ENCODE results near the gene WNT5A. TPM values are rescaled to one million over a fixed set of nuclear protein-coding genes. Genes with fewer than 3 reads are reported as not detected.

The WNT5A gene
- total and polyA plus RNA-seq, 2 of the 4 experiments (the other 2 are of a cell fraction), result 224 to 231 TPM

GRCh38 chr3:55431041-55431440, 56.1 kb downstream of the WNT5A start:
- no TSS peak for BruUV-seq (replicated peaks)
- dilution Hi-C loops (cut with HindIII; ENCODE audit: low sequenced_read_pairs, unreplicated experiment), result no loop called here
- H3K4me3 ChIP-seq (ENCODE audit: insufficient read depth, low read depth, low read length), result no peak overlapping the region
- H3K79me1 ChIP-seq (ENCODE audit: low read depth in 1 of 2, low read length in 2 of 2), result no peaks in the 10 kb centered on the region
- H3K18ac ChIP-seq (ENCODE audit: low read depth, low read length), result no peak overlapping the region
- no peak overlapping the region for H3K27ac ChIP-seq (ENCODE audit: insufficient read depth, low read length)
- no peak overlapping the region for H4K5ac ChIP-seq (ENCODE audit: low read depth, low read length)
- no peak overlapping the region for H2BK15ac ChIP-seq (ENCODE audit: low read depth, low read length)
- intact Hi-C loops (cut with micrococcal nuclease), result no loop called here
- ATAC-seq (ENCODE audit: low read depth) (no peak), DNase-seq (no peak)
- no peak overlapping the region for H2AFZ ChIP-seq (replicated peaks; ENCODE audit: low read length, poor library complexity)
- no peak overlapping the region for H3K9ac ChIP-seq (ENCODE audit: low read depth, low read length)
- no peaks in the 10 kb centered on the region for H3K9me3 ChIP-seq (ENCODE audit: control insufficient read depth, insufficient read depth, low read length)
- H2BK120ac ChIP-seq (ENCODE audit: low read depth, low read length), result no peak overlapping the region
- peak overlapping the region; percentile 27; the same call in 1 of the 2 replicates for H2AK5ac ChIP-seq (ENCODE audit: low read depth, low read length)
- no peak overlapping the region for H3K4ac ChIP-seq (ENCODE audit: low read depth, low read length)
- no peaks in the 10 kb centered on the region for H3K36me3 ChIP-seq (ENCODE audit: control insufficient read depth, insufficient read depth, low read length)
- H2BK5ac ChIP-seq (ENCODE audit: low read depth, low read length, poor library complexity, severe bottlenecking), result no peak overlapping the region
- H3K56ac ChIP-seq (ENCODE audit: extremely low read depth, insufficient read depth, low read length), result no peak overlapping the region
- H3K27me3 ChIP-seq (ENCODE audit: control insufficient read depth, insufficient read depth, low read length), result no peaks in the 10 kb centered on the region
- ChIA-PET POLR2A (ENCODE audit: unreplicated experiment) (no interaction called here), CTCF (no interaction called here)
- H3K23ac ChIP-seq (ENCODE audit: low read depth, low read length), result no peak overlapping the region
- in situ Hi-C loops (cut with MboI; ENCODE audit: low sequenced_read_pairs), result no loop called here
- H4K20me1 ChIP-seq (ENCODE audit: insufficient read depth, low read length), result no peaks in the 10 kb centered on the region
- H4K8ac ChIP-seq (ENCODE audit: low read depth in 2 of 2, low read length in 2 of 2), result no peak overlapping the region
- no peak overlapping the region for H2AK9ac ChIP-seq (replicated peaks; ENCODE audit: low read depth, low read length, poor library complexity)
- no peak overlapping the region for H4K91ac ChIP-seq (ENCODE audit: insufficient read depth, low read depth, low read length)
- WGBS, 2 experiments (ENCODE audit: extremely low coverage in 2 of 2, insufficient read length in 1 of 2), result no CpG with 5 or more reads among the region's 6 CpGs
- no peak for TF ChIP-seq MAFK (IDR thresholded peaks at IDR 0.05; ENCODE audit: low read depth, low read length)
- TF ChIP-seq USF2 (IDR thresholded peaks at IDR 0.05; ENCODE audit: low read depth, low read length), result no peak
- TF ChIP-seq RAD21 (IDR thresholded peaks at IDR 0.05; ENCODE audit: low read length), result no peak
- TF ChIP-seq NFE2L2 (IDR thresholded peaks at IDR 0.05; ENCODE audit: low read depth, low read length), result no peak
- TF ChIP-seq POLR2A (IDR thresholded peaks at IDR 0.05; ENCODE audit: low read depth, low read length), result no peak
- no peak for TF ChIP-seq FOS (IDR thresholded peaks at IDR 0.05; ENCODE audit: low read depth, low read length)
- no peak for TF ChIP-seq ELK1 (IDR thresholded peaks at IDR 0.05; ENCODE audit: borderline replicate concordance, low read depth, low read length)
- TF ChIP-seq BHLHE40 (IDR thresholded peaks at IDR 0.05; ENCODE audit: low read depth, low read length), result no peak
- no peak for TF ChIP-seq RFX5 (IDR thresholded peaks at IDR 0.05; ENCODE audit: low read depth, low read length)
- TF ChIP-seq RCOR1 (IDR thresholded peaks at IDR 0.05; ENCODE audit: insufficient replicate concordance, low read length), result no peak
- no peak for TF ChIP-seq MAZ (IDR thresholded peaks at IDR 0.05; ENCODE audit: borderline replicate concordance, low read depth, low read length)
- no peak for TF ChIP-seq CHD1 (IDR thresholded peaks at IDR 0.05; ENCODE audit: low read depth, low read length)
- no peak for TF ChIP-seq MXI1 (IDR thresholded peaks at IDR 0.05; ENCODE audit: borderline replicate concordance, low read depth, low read length)
- TF ChIP-seq CTCF (conservative IDR thresholded peaks at IDR 0.05; ENCODE audit: low read depth, low read length), result no peak
- no peak for TF ChIP-seq CEBPB (IDR thresholded peaks at IDR 0.05; ENCODE audit: low read depth, low read length)
- no peak for TF ChIP-seq SMC3 (IDR thresholded peaks at IDR 0.05; ENCODE audit: low read depth, low read length)
- H2BK20ac ChIP-seq (ENCODE audit: low read depth, low read length), result peak overlapping the region; percentile 55; the same call in 1 of the 2 replicates
- 0 out of 2 replicates have a peak overlapping the region, but pooled peaks have one; percentile 33 for H3K14ac ChIP-seq (replicated peaks; ENCODE audit: low read depth, low read length)
- no peak overlapping the region for H3K4me2 ChIP-seq (ENCODE audit: low read depth, low read length)
- peaks cover 2% of the 10 kb centered on the region for H3K4me1 ChIP-seq (ENCODE audit: control insufficient read depth, insufficient read depth, low read length)
- 0 out of 2 replicates have a peak, but pooled peaks cover 3% of the 10 kb centered on the region for H3K9me1 ChIP-seq (ENCODE audit: insufficient read depth, low read length)

Data from IMR-90 (cell line).